CD8-positive, alpha-beta memory T cell (primary cell): ENCODE results near the gene EIF2S1. TPM values are rescaled to one million over a fixed set of nuclear protein-coding genes. Genes with fewer than 3 reads are reported as not detected.

Experiments used
- CTCF ChIA-PET: fragments of 350-600 bp; sonication (Branson Sonifier 250); formaldehyde crosslinking; loops from one replicate; lab custom pipeline; 2021; ENCODE audit warnings: antibody characterized with exemption; lab: Charles Lee
- POLR2A ChIA-PET: fragments of 350-600 bp; sonication (Branson Sonifier 250); formaldehyde crosslinking; loops from one replicate; lab custom pipeline; 2021; ENCODE audit warnings: antibody characterized with exemption; lab: Charles Lee
- DNase-seq, 5 donors: peaks; one replicate each; pipeline versions ENCODE4 v3.0.0 to v3.0.0-alpha.2; 2020 to 2022; ENCODE audit warnings: mixed read lengths in 1 of 5
- H3K27ac ChIP-seq: one replicate; pipeline ENCODE4 v1.7.0; 2013; ENCODE audit warnings: low read depth, mild to moderate bottlenecking, low read length, moderate library complexity
- H3K27me3 ChIP-seq: 2 replicates; pipeline ENCODE4 v1.7.0; 2013; ENCODE audit warnings: low read length, mild to moderate bottlenecking; ENCODE audit not compliant: insufficient read depth, poor library complexity, severe bottlenecking
- H3K36me3 ChIP-seq: 2 replicates; pipeline ENCODE4 v1.7.0; 2013; ENCODE audit warnings: mild to moderate bottlenecking, low read length, moderate library complexity; ENCODE audit not compliant: insufficient read depth
- H3K4me1 ChIP-seq: 2 replicates; pipeline ENCODE4 v1.7.0; 2013; ENCODE audit warnings: mild to moderate bottlenecking, low read length, moderate library complexity; ENCODE audit not compliant: insufficient read depth
- H3K4me3 ChIP-seq: 2 replicates; pipeline ENCODE4 v1.7.0; 2013; ENCODE audit warnings: mild to moderate bottlenecking, low read length
- H3K9me3 ChIP-seq: 2 replicates; pipeline ENCODE4 v1.7.0; 2013; ENCODE audit warnings: mild to moderate bottlenecking, low read length
- H3K27ac Mint-ChIP-seq, 8 donors: one replicate each; pipeline ENCODE4 v1.8.0; 2020 to 2021; ENCODE audit warnings: mixed read lengths in 8 of 8, mild to moderate bottlenecking in 6 of 8, inconsistent platforms in 3 of 8, moderate library complexity in 3 of 8
- H3K27me3 Mint-ChIP-seq, 2 donors: one replicate each; pipeline ENCODE4 v1.8.0; 2020 to 2021; ENCODE audit warnings: mixed read lengths in 2 of 2, mild to moderate bottlenecking in 1 of 2, moderate library complexity in 1 of 2
- H3K36me3 Mint-ChIP-seq, 3 donors: one replicate each; pipeline ENCODE4 v1.8.0; 2020 to 2021; ENCODE audit warnings: mixed read lengths in 3 of 3, inconsistent platforms in 1 of 3, mild to moderate bottlenecking in 1 of 3
- H3K4me1 Mint-ChIP-seq, 3 donors: one replicate each; pipeline ENCODE4 v1.8.0; 2020 to 2021; ENCODE audit warnings: mixed read lengths in 3 of 3, inconsistent platforms in 1 of 3, mild to moderate bottlenecking in 1 of 3
- H3K4me3 Mint-ChIP-seq, 7 donors: one replicate each; pipeline ENCODE4 v1.8.0; 2020 to 2021; ENCODE audit warnings: mixed read lengths in 7 of 7, mild to moderate bottlenecking in 6 of 7, moderate library complexity in 4 of 7, inconsistent platforms in 2 of 7
- H3K9me3 Mint-ChIP-seq, 5 donors: one replicate each; pipeline ENCODE4 v1.8.0; 2020 to 2022; ENCODE audit warnings: mixed read lengths in 5 of 5, mild to moderate bottlenecking in 3 of 5, moderate library complexity in 2 of 5, inconsistent platforms in 1 of 5
- polyA plus RNA-seq: library from polyadenylated mRNA; unstranded; fragments of 300-500 nt; fragmentation: Illumina TruSeq; gene quantifications from one replicate; pipeline ENCODE4 v1.2.3, GENCODE V29; 2021
- total RNA-seq, 2 experiments: library from RNA; stranded (reverse); gene quantifications; one replicate each; pipeline ENCODE4 v1.2.3, GENCODE V29; 2021

The EIF2S1 gene
- total and polyA plus RNA-seq, 3 experiments from 2014 or later = 145 to 338 (median 329) TPM

DNA sequence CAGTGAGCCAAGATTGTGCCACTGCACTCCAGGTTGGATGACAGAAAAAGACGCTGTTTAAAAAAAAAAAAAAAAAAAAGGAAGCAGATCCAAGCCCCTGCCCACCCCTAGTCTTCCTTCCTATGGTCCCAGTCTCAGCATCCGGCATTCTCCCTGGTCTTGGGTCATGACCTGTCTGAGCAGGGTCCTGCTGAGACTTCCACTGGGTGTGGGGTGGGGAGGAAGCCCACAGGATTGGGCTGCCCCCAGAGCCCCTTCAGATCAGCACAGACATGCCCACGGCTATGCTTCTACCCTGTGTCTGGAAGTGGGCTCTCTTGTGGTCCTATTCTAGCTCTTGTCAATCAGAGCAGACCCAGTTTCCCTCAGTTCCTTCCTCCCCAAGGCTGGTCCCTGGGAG lies 64.4 kb downstream of the EIF2S1 start:
- no peak for DNase-seq
- H3K4me1 Mint-ChIP-seq = no peaks in the 10 kb centered on the region
- ChIA-PET POLR2A (interaction anchor here (0.7 kb wide), 1 partner anchor 107 kb away, joined by 5 read pairs; no protein-coding TSS in a partner anchor), CTCF (interaction anchor here (1.3 to 15.2 kb wide), 4 partner anchors 143 to 241 kb away, joined by 3 to 263 read pairs (median 8); no protein-coding TSS in a partner anchor)
- no peaks in the 10 kb centered on the region for H3K4me1 ChIP-seq
- no peaks in the 10 kb centered on the region for H3K9me3 ChIP-seq
- no peaks in the 10 kb centered on the region for H3K9me3 Mint-ChIP-seq
- no peak overlapping the region for H3K27ac ChIP-seq
- no peak overlapping the region for H3K4me3 Mint-ChIP-seq
- no peaks in the 10 kb centered on the region for H3K27me3 ChIP-seq
- no peak overlapping the region for H3K27ac Mint-ChIP-seq
- H3K36me3 Mint-ChIP-seq = no peaks in the 10 kb centered on the region
- H3K4me3 ChIP-seq = no peak overlapping the region
- peaks cover 10 to 24% of the 10 kb centered on the region in 2 donors for H3K27me3 Mint-ChIP-seq
- H3K36me3 ChIP-seq = no peaks in the 10 kb centered on the region

DNA sequence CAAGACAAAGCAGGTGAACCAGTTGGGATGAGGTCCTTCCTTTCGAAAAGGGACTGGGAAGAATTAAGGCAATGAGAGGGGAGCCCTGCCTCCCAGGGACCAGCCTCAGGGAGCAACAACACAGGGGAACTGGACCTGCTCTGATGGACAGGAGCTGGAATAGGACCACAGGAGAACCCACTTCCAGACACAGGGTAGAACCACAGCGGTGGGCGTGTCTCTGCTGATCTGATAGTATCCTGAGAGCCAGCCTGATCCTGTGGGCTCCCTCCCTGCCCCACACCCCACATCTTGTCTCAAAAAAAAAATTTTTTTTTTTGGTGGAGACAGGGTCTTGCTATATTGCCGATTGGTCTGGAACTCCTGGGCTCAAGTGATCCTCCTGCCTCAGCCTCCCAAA lies 65.5 kb downstream of the EIF2S1 start:
- Histone ChIP-seq H3K9me3 (no peaks in the 10 kb centered on the region), H3K27ac (no peak overlapping the region), H3K27me3 (no peaks in the 10 kb centered on the region), H3K4me3 (no peak overlapping the region), H3K36me3 (no peaks in the 10 kb centered on the region), H3K4me1 (no peaks in the 10 kb centered on the region)
- CTCF ChIA-PET = interaction anchor here (1.2 to 15.2 kb wide), 7 partner anchors 9 to 240 kb away, joined by 3 to 263 read pairs (median 3); no protein-coding TSS in a partner anchor
- Mint-ChIP-seq H3K27ac (peak overlapping the region in 1 of 8 donors; percentile 67), H3K4me1 (no peaks in the 10 kb centered on the region), H3K27me3 (peaks cover 10 to 29% of the 10 kb centered on the region in 2 donors), H3K36me3 (no peaks in the 10 kb centered on the region), H3K4me3 (no peak overlapping the region), H3K9me3 (no peaks in the 10 kb centered on the region)
- DNase-seq = no peak
- POLR2A ChIA-PET = no interaction called here

- no peaks in the 10 kb centered on the region for H3K4me1 ChIP-seq
- H3K27ac ChIP-seq = no peak overlapping the region
- DNase-seq = no peak
- Mint-ChIP-seq H3K27ac (peak overlapping the region in 1 of 8 donors; percentile 67), H3K27me3 (peaks cover 10 to 29% of the 10 kb centered on the region in 2 donors), H3K36me3 (no peaks in the 10 kb centered on the region), H3K4me1 (no peaks in the 10 kb centered on the region), H3K4me3 (no peak overlapping the region), H3K9me3 (no peaks in the 10 kb centered on the region)
- ChIA-PET CTCF (interaction anchor here (0.6 to 15.2 kb wide), 26 partner anchors 8 to 281 kb away, joined by 3 to 263 read pairs (median 4); partner anchors contain the start of genes PIGH, PLEKHH1 and TMEM229B), POLR2A (no interaction called here)
- H3K4me3 ChIP-seq = no peak overlapping the region
- H3K27me3 ChIP-seq = no peaks in the 10 kb centered on the region
- H3K9me3 ChIP-seq = no peaks in the 10 kb centered on the region
- no peaks in the 10 kb centered on the region for H3K36me3 ChIP-seq
Measured at GRCh38 chr14:67426161-67426560, 66.0 kb downstream of the EIF2S1 start.

GRCh38 chr14:67426983-67427606 lies 67.0 kb downstream of the EIF2S1 start:
- Mint-ChIP-seq H3K4me3 (no peak overlapping the region), H3K27ac (peak overlapping the region in 2 of 8 donors; percentile 20 to 21), H3K4me1 (no peaks in the 10 kb centered on the region), H3K27me3 (peaks cover 10 to 29% of the 10 kb centered on the region in 2 donors), H3K36me3 (no peaks in the 10 kb centered on the region), H3K9me3 (no peaks in the 10 kb centered on the region)
- Histone ChIP-seq H3K36me3 (no peaks in the 10 kb centered on the region), H3K4me3 (no peak overlapping the region), H3K9me3 (no peaks in the 10 kb centered on the region), H3K27ac (no peak overlapping the region), H3K27me3 (no peaks in the 10 kb centered on the region), H3K4me1 (no peaks in the 10 kb centered on the region)
- POLR2A ChIA-PET = interaction anchor here (1.5 kb wide), 1 partner anchor 145 kb away, joined by 5 read pairs; no protein-coding TSS in a partner anchor
- CTCF ChIA-PET = interaction anchor here (0.6 to 15.2 kb wide), 49 partner anchors 9 to 297 kb away, joined by 3 to 263 read pairs (median 5); partner anchors contain the start of genes PIGH, PLEK2, PLEKHH1 and RDH11
- DNase-seq = peak; percentile 54 to 84 (median 63)

GRCh38 chr14:67428501-67429031 lies 68.4 kb downstream of the EIF2S1 start:
- no peaks in the 10 kb centered on the region for H3K36me3 ChIP-seq
- Mint-ChIP-seq H3K27ac (peak overlapping the region in 1 of 8 donors; percentile 47), H3K4me3 (no peak overlapping the region), H3K27me3 (peaks cover 10 to 23% of the 10 kb centered on the region in 2 donors), H3K9me3 (no peaks in the 10 kb centered on the region), H3K36me3 (no peaks in the 10 kb centered on the region), H3K4me1 (no peaks in the 10 kb centered on the region)
- POLR2A ChIA-PET = no interaction called here
- CTCF ChIA-PET = interaction anchor here (0.8 to 15.2 kb wide), 16 partner anchors 10 to 275 kb away, joined by 3 to 263 read pairs (median 10); partner anchors contain the start of gene TMEM229B
- no peak overlapping the region for H3K4me3 ChIP-seq
- no peak for DNase-seq
- H3K9me3 ChIP-seq = no peaks in the 10 kb centered on the region
- no peaks in the 10 kb centered on the region for H3K27me3 ChIP-seq
- H3K27ac ChIP-seq = no peak overlapping the region
- H3K4me1 ChIP-seq = no peaks in the 10 kb centered on the region

- no peaks in the 10 kb centered on the region for H3K9me3 Mint-ChIP-seq
- no peak overlapping the region for H3K4me3 ChIP-seq
- peak overlapping the region in 1 of 8 donors; percentile 32 for H3K27ac Mint-ChIP-seq
- H3K27me3 Mint-ChIP-seq = peaks cover 10 to 20% of the 10 kb centered on the region in 2 donors
- no peaks in the 10 kb centered on the region for H3K4me1 ChIP-seq
- H3K9me3 ChIP-seq = no peaks in the 10 kb centered on the region
- H3K27ac ChIP-seq = no peak overlapping the region
- no peaks in the 10 kb centered on the region for H3K36me3 ChIP-seq
- no peaks in the 10 kb centered on the region for H3K27me3 ChIP-seq
- no peak overlapping the region for H3K4me3 Mint-ChIP-seq
- ChIA-PET CTCF (interaction anchor here (0.6 to 15.2 kb wide), 5 partner anchors 9 to 284 kb away, joined by 3 to 263 read pairs (median 33); no protein-coding TSS in a partner anchor), POLR2A (no interaction called here)
- DNase-seq = no peak
- H3K4me1 Mint-ChIP-seq = no peaks in the 10 kb centered on the region
- H3K36me3 Mint-ChIP-seq = no peaks in the 10 kb centered on the region
Measured at GRCh38 chr14:67429510-67430205, 69.5 kb downstream of the EIF2S1 start.

- peaks cover 6 to 8% of the 10 kb centered on the region in 2 donors for H3K27me3 Mint-ChIP-seq
Measured at GRCh38 chr14:67432050-67432564, 72.0 kb downstream of the EIF2S1 start.

More at GRCh38 chr14:67432050-67432564, 72.0 kb downstream of the EIF2S1 start:
- Histone ChIP-seq H3K27ac (no peak overlapping the region), H3K27me3 (no peaks in the 10 kb centered on the region), H3K4me3 (no peak overlapping the region), H3K9me3 (no peaks in the 10 kb centered on the region), H3K4me1 (no peaks in the 10 kb centered on the region), H3K36me3 (no peaks in the 10 kb centered on the region)
- ChIA-PET POLR2A (no interaction called here), CTCF (interaction anchor here (15.2 kb wide), 1 partner anchor 136 kb away, joined by 263 read pairs; no protein-coding TSS in a partner anchor)
- Mint-ChIP-seq H3K4me3 (no peak overlapping the region), H3K4me1 (no peaks in the 10 kb centered on the region), H3K9me3 (no peaks in the 10 kb centered on the region), H3K27ac (peak overlapping the region in 1 of 8 donors; percentile 31), H3K36me3 (no peaks in the 10 kb centered on the region)
- no peak for DNase-seq
